Measurements from ENCODE around the gene PYCARD.

PYCARD gene

GRCh38 chr16:31194898-31195297 lies 7.7 kb downstream of the PYCARD start:
- DNase-seq (ENCODE audit: low read depth), result no peak
- no peak for TF ChIP-seq CTCF (IDR thresholded peaks at IDR 0.05; ENCODE audit: insufficient read depth, low read depth, low read length, missing control alignments)
- no peak overlapping the region for H3K4me3 ChIP-seq (ENCODE audit: low read depth, low read length)

- no peak for TF ChIP-seq CTCF (IDR thresholded peaks at IDR 0.05; ENCODE audit: insufficient read depth, low read depth, low read length, missing control alignments)
- DNase-seq (ENCODE audit: low read depth), result no peak
- H3K4me3 ChIP-seq (ENCODE audit: low read depth, low read length), result no peak overlapping the region
Measured at GRCh38 chr16:31193874-31194273, 8.7 kb downstream of the PYCARD start.

- no peak for TF ChIP-seq CTCF (IDR thresholded peaks at IDR 0.05; ENCODE audit: insufficient read depth, low read depth, low read length, missing control alignments)
- DNase-seq (ENCODE audit: low read depth), result no peak
- no peak overlapping the region for H3K4me3 ChIP-seq (ENCODE audit: low read depth, low read length)
Measured at GRCh38 chr16:31192856-31193642, 9.5 kb downstream of the PYCARD start.

- no peak overlapping the region for H3K4me3 ChIP-seq (ENCODE audit: low read depth, low read length)
- TF ChIP-seq CTCF (IDR thresholded peaks at IDR 0.05; ENCODE audit: insufficient read depth, low read depth, low read length, missing control alignments), result no peak
- no peak for DNase-seq (ENCODE audit: low read depth)
Measured at GRCh38 chr16:31191697-31192428, 10.7 kb downstream of the PYCARD start.

- no peak for TF ChIP-seq CTCF (IDR thresholded peaks at IDR 0.05; ENCODE audit: insufficient read depth, low read depth, low read length, missing control alignments)
- no peak overlapping the region for H3K4me3 ChIP-seq (ENCODE audit: low read depth, low read length)
- DNase-seq (ENCODE audit: low read depth), result no peak
Measured at GRCh38 chr16:31190818-31191444, 11.6 kb downstream of the PYCARD start.

GRCh38 chr16:31190061-31190460 lies 12.5 kb downstream of the PYCARD start:
- no peak for DNase-seq (ENCODE audit: low read depth)
- H3K4me3 ChIP-seq (ENCODE audit: low read depth, low read length), result no peak overlapping the region
- no peak for TF ChIP-seq CTCF (IDR thresholded peaks at IDR 0.05; ENCODE audit: insufficient read depth, low read depth, low read length, missing control alignments)

Data from GM12865 (cell line).